HCT116 (cell line): ENCODE measurements around the gene RTL1. TPM values are rescaled to one million over a fixed set of nuclear protein-coding genes. Genes with fewer than 3 reads are reported as not detected.

Source experiments
- ATAC-seq: fragments of 200-7000 bp; cut with Tn5 transposase; 2 replicates; pipeline ENCODE4 v1.9.1; 2020; ENCODE audit warnings: mild to moderate bottlenecking, moderate library complexity
- BruUV-seq: library from RNA; stranded (reverse); fragments of 400-500 nt; replicated peaks from 2 replicates; lab custom pipeline; 2021; lab: Mats Ljungman, UMichigan
- CTCF ChIA-PET: fragments of 300-600 bp; sonication (Branson Sonifier 250); formaldehyde crosslinking; loops from one replicate; lab custom pipeline; 2021; ENCODE audit warnings: antibody characterized with exemption; lab: Charles Lee
- POLR2A ChIA-PET: fragments of 300-600, 350-600 bp; sonication (Branson Sonifier 250); formaldehyde crosslinking; loops from one replicate; lab custom pipeline; 2021; ENCODE audit warnings: antibody characterized with exemption; lab: Charles Lee
- RAD21 ChIA-PET, 2 experiments: fragments of 300-600 bp; sonication (Branson Sonifier 250); formaldehyde crosslinking; loops; one replicate each; lab custom pipeline; 2023; ENCODE audit warnings: low total read pairs in 2 of 2; ENCODE audit not compliant: uncharacterized antibody in 2 of 2, unreplicated experiment in 2 of 2, low non-redundant PET in 1 of 2; lab: Charles Lee
- DNase-seq: peaks from one replicate; pipeline ENCODE4 v3.0.0-alpha.2; 2010; ENCODE audit warnings: low read depth, low spot score
- H2AFZ ChIP-seq: fragments of 200-600 bp; shearing (Covaris generic), sonication (generic); 2 replicates; pipeline ENCODE4 v1.6.1; 2017; ENCODE audit warnings: low read depth, mixed run types, mixed read lengths, antibody characterized with exemption, low read length; ENCODE audit not compliant: poor library complexity, severe bottlenecking
- H3K27ac ChIP-seq: 2 replicates; pipeline ENCODE4 v1.5.1; 2012; ENCODE audit warnings: low read depth, low read length
- H3K27me3 ChIP-seq: fragments of 200-600 bp; sonication (generic); 2 replicates; pipeline ENCODE4 v1.6.1; 2016; ENCODE audit warnings: mixed run types, low read length, mixed read lengths; ENCODE audit not compliant: insufficient read depth
- H3K36me3 ChIP-seq, 2 experiments: fragments of 200-500 bp in 1 of 2; fragments of 200-600 bp in 1 of 2; sonication (Bioruptor generic) in 1 of 2; sonication (generic) in 1 of 2; 2 replicates each; pipeline versions ENCODE4 v1.5.1 to v1.6.1; 2014 to 2016; ENCODE audit warnings: low read length in 2 of 2, inconsistent platforms in 1 of 2, mixed read lengths in 1 of 2, mixed run types in 1 of 2; ENCODE audit not compliant: insufficient read depth in 2 of 2, control insufficient read depth in 1 of 2
- H3K4me1 ChIP-seq, 2 experiments: fragments of 200-600 bp in 1 of 2; sonication (generic) in 1 of 2; 2 replicates each; pipeline versions ENCODE4 v1.5.1 to v1.6.1; 2012 to 2017; ENCODE audit warnings: low read length in 2 of 2, inconsistent platforms in 1 of 2, mild to moderate bottlenecking in 1 of 2, mixed read lengths in 1 of 2, mixed run types in 1 of 2, moderate library complexity in 1 of 2; ENCODE audit not compliant: insufficient read depth in 2 of 2, control insufficient read depth in 1 of 2
- H3K4me2 ChIP-seq: fragments of 200-600 bp; sonication (generic); 2 replicates; pipeline ENCODE4 v1.6.1; 2017; ENCODE audit warnings: mixed run types, low read length, mixed read lengths
- H3K4me3 ChIP-seq, 2 experiments: fragments of 200-600 bp in 1 of 2; sonication (generic) in 1 of 2; replicated peaks in 1 of 2; 2 replicates each; pipeline ENCODE4 v1.5.1; 2011 to 2016; ENCODE audit warnings: low read length in 2 of 2, control low read depth in 1 of 2, low read depth in 1 of 2, mild to moderate bottlenecking in 1 of 2, mixed read lengths in 1 of 2, mixed run types in 1 of 2
- H3K79me2 ChIP-seq: fragments of 200-600 bp; sonication (generic); 2 replicates; pipeline ENCODE4 v1.6.1; 2017; ENCODE audit warnings: mild to moderate bottlenecking, mixed run types, low read length, moderate library complexity, mixed read lengths; ENCODE audit not compliant: insufficient read depth
- H3K9ac ChIP-seq: fragments of 200-600 bp; sonication (generic); 2 replicates; pipeline ENCODE4 v1.6.1; 2016; ENCODE audit warnings: low read length, mixed read lengths
- H3K9me2 ChIP-seq: fragments of 200-600 bp; sonication (generic), shearing (Covaris generic); 2 replicates; pipeline ENCODE4 v1.6.1; 2017; ENCODE audit warnings: mixed run types, mild to moderate bottlenecking, moderate library complexity; ENCODE audit not compliant: insufficient read depth
- H3K9me3 ChIP-seq, 2 experiments: fragments of 200-500 bp in 1 of 2; fragments of 200-600 bp in 1 of 2; sonication (Bioruptor generic) in 1 of 2; sonication (generic) in 1 of 2; 2 replicates each; pipeline ENCODE4 v1.6.1; 2014 to 2017; ENCODE audit warnings: low read length in 2 of 2, mixed read lengths in 2 of 2, inconsistent platforms in 1 of 2, low read depth in 1 of 2, mild to moderate bottlenecking in 1 of 2, mixed run types in 1 of 2, moderate library complexity in 1 of 2; ENCODE audit not compliant: control insufficient read depth in 1 of 2, insufficient read depth in 1 of 2
- H4K20me1 ChIP-seq: fragments of 200-600 bp; sonication (generic), shearing (Covaris generic); 2 replicates; pipeline ENCODE4 v1.6.1; 2017; ENCODE audit warnings: mixed run types, mild to moderate bottlenecking, moderate library complexity; ENCODE audit not compliant: insufficient read depth
- CBX3 ChIP-seq: IDR thresholded peaks from 2 replicates; pipeline ENCODE4 v1.6.1; 2012; ENCODE audit warnings: low read depth
- EGR1 ChIP-seq: IDR thresholded peaks from 2 replicates; pipeline ENCODE4 v1.6.1; 2012; ENCODE audit warnings: low read depth
- EZH2 ChIP-seq: fragments of 200-600 bp; sonication (generic); IDR thresholded peaks from 2 replicates; pipeline ENCODE4 v1.6.1; 2017; ENCODE audit warnings: antibody characterized with exemption, mixed run types
- MAX ChIP-seq: IDR thresholded peaks from 2 replicates; pipeline ENCODE4 v1.6.1; 2012
- POLR2A ChIP-seq: IDR thresholded peaks from 2 replicates; pipeline ENCODE4 v1.7.0; 2011; ENCODE audit warnings: borderline replicate concordance; ENCODE audit not compliant: insufficient read depth, insufficient read length; ENCODE audit errors: extremely low read depth
- POLR2AphosphoS5 ChIP-seq: IDR thresholded peaks from 2 replicates; pipeline ENCODE4 v1.6.1; 2011; ENCODE audit warnings: mild to moderate bottlenecking, low read depth, low read length, moderate library complexity
- REST ChIP-seq: IDR thresholded peaks from 2 replicates; pipeline ENCODE4 v1.6.1; 2012; ENCODE audit warnings: low read depth
- SRF ChIP-seq: IDR thresholded peaks from 2 replicates; pipeline ENCODE4 v1.6.1; 2012; ENCODE audit warnings: low read depth
- intact Hi-C: fragments of 100-400 bp; cut with micrococcal nuclease; formaldehyde crosslinking; loops from 2 replicates; pipeline ENCODE4 v1.10.0; 2022
- total RNA-seq: library from RNA; stranded (reverse); gene quantifications from one replicate; pipeline ENCODE4 v1.2.1, GENCODE V29; 2021; ENCODE audit not compliant: unreplicated experiment

RTL1 gene
- total RNA-seq, 1 experiment from 2014 or later: not detected

DNA sequence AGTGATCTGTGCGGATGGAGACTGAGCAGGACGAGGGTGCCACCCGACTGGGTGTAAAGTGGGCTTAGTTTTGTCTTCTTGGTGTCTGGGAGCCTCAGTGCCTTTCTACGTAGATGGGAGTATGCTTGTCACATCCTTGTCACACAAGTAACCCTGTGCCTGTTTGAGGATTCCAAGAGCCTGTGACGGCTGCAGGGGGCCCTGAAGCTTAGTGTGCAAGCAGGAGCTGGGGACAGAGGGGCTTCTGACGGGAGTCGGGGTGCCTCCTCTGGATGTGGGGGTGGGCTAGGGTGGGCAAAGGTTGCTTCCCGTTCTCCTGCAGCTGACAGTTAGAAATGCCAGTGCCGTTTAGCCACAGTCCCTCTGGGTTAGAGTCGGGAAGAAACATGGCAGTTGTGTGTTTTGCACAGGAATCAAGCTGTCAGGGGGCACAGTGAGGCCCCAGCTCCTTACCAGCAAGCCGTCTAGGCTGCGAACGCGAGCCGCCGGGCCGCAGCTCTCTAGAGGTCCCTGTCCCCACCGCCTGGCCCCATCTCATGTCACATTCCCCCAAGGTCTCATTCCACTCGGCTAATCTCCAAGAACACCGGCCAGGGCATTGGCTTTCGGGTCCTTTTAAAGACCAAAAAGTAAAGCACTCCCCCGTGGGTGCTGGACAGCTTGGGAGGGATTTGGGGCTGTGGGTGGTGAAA, 7.0 kb downstream of the RTL1 start:
- intact Hi-C loops: no loop called here
- BruUV-seq: no TSS peak
- no peaks in the 10 kb centered on the region for H3K27me3 ChIP-seq

More for the DNA sequence above, 7.0 kb downstream of the RTL1 start:
- Histone ChIP-seq H3K79me2 (no peaks in the 10 kb centered on the region), H3K4me3 (no peak overlapping the region), H3K4me2 (no peak overlapping the region), H3K9me2 (no peaks in the 10 kb centered on the region), H3K36me3 (no peaks in the 10 kb centered on the region), H3K9ac (no peak overlapping the region), H3K4me1 (peaks cover 0 to 7% of the 10 kb centered on the region in 2 experiments; a peak in 1 of 4 replicates), H2AFZ (no peak overlapping the region), H4K20me1 (no peaks in the 10 kb centered on the region), H3K9me3 (no peaks in the 10 kb centered on the region), H3K27ac (no peak overlapping the region)
- ATAC-seq (no peak), DNase-seq (no peak)
- CTCF ChIA-PET: interaction anchor here (1.6 kb wide), 1 partner anchor 511 kb away, joined by 3 read pairs; no protein-coding TSS in a partner anchor
- POLR2A ChIA-PET: no interaction called here
- RAD21 ChIA-PET: no interaction called here
- no peak for TF ChIP-seq POLR2AphosphoS5
- no peak for TF ChIP-seq EGR1
- TF ChIP-seq REST: no peak
- TF ChIP-seq POLR2A: no peak
- no peak for TF ChIP-seq MAX
- no peak for TF ChIP-seq EZH2
- TF ChIP-seq SRF: no peak
- TF ChIP-seq CBX3: no peak
